ENCODE measurements around the gene ZC3H8.
"Not testable (repeated sequence)": the region's sequence is repeated elsewhere in the genome, so short reads cannot be mapped to it uniquely, and the experiment has no call there.

The ZC3H8 gene

GRCh38 chr2:112254466-112255240 is at the start of gene ZC3H8:
Gene ZC3H8 (minus strand): TSS chr2:112255042. CDS start chr2:112254981, 61 bp downstream.
- DNase-seq, result peak; percentile 85

GRCh38 chr2:112304298-112304941 is 49.6 kb upstream of the ZC3H8 start:
- DNase-seq, result no peak

GRCh38 chr2:112301973-112302372 is 47.1 kb upstream of the ZC3H8 start:
- DNase-seq, result no peak

GRCh38 chr2:112301171-112301584 is 46.3 kb upstream of the ZC3H8 start:
- DNase-seq, result no peak

GRCh38 chr2:112296407-112296806 is 41.6 kb upstream of the ZC3H8 start:
- DNase-seq, result no peak

- DNase-seq, result no peak
Observed at GRCh38 chr2:112295407-112296078, 40.7 kb upstream of the ZC3H8 start.

- no peak for DNase-seq
Observed at GRCh38 chr2:112293636-112294401, 39.0 kb upstream of the ZC3H8 start.

- DNase-seq, result no peak
Observed at GRCh38 chr2:112290648-112291047, 35.8 kb upstream of the ZC3H8 start.

GRCh38 chr2:112290088-112290487 is 35.2 kb upstream of the ZC3H8 start:
- DNase-seq, result no peak

GRCh38 chr2:112283535-112283934 is 28.7 kb upstream of the ZC3H8 start:
- DNase-seq, result not testable (repeated sequence)

- not testable (repeated sequence) for DNase-seq
Observed at GRCh38 chr2:112282066-112282465, 27.2 kb upstream of the ZC3H8 start.

GRCh38 chr2:112277596-112278220 is 22.9 kb upstream of the ZC3H8 start:
- DNase-seq, result no peak

- DNase-seq, result no peak
Observed at GRCh38 chr2:112276954-112277353, 22.1 kb upstream of the ZC3H8 start.

GRCh38 chr2:112275887-112276773 is 21.3 kb upstream of the ZC3H8 start:
- DNase-seq, result peak; percentile 65

- DNase-seq, result peak; percentile 93
Observed at GRCh38 chr2:112275311-112275886, 20.6 kb upstream of the ZC3H8 start, which contains the start of gene ZC3H6. Gene ZC3H6 (plus strand): TSS chr2:112275597. CDS start chr2:112275995, 398 bp downstream.

- no peak for DNase-seq
Observed at GRCh38 chr2:112273349-112273748, 18.5 kb upstream of the ZC3H8 start.

GRCh38 chr2:112272669-112273068 is 17.8 kb upstream of the ZC3H8 start:
- no peak for DNase-seq

GRCh38 chr2:112268547-112268946 is 13.7 kb upstream of the ZC3H8 start:
- no peak for DNase-seq

- DNase-seq, result no peak
Observed at GRCh38 chr2:112262876-112263275, 8.0 kb upstream of the ZC3H8 start.

GRCh38 chr2:112260295-112260625 is 5.4 kb upstream of the ZC3H8 start:
- DNase-seq, result no peak
